C1 segment of cervical spinal cord (tissue), 14 donors: Measurements from ENCODE around the gene LYPD3.

Source experiments
- DNase-seq, 14 donors: peaks; one replicate each; lab custom pipeline; 2025; lab: John Stamatoyannopoulos, UW

Gene LYPD3

DNA sequence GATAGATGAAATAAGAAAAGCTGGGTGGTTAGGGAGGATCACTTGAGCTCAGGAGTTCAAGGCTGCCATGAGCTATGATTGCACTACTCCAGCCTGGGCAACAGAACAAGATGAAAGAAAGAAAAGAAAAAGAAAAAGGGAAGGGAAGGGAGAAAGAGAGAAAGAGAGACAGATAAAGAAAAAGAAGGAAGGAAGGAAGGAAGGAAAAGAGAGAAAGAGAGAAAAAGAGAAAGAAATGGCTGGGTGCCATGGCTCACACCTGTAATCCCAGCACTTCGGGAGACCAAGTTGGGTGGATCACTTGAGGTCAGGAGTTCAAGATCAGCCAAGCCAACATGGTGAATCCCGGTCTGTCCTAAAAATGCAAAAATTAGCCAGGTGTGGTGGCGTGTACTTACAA, 29.6 kb downstream of the LYPD3 start:
- DNase-seq = no peak

DNA sequence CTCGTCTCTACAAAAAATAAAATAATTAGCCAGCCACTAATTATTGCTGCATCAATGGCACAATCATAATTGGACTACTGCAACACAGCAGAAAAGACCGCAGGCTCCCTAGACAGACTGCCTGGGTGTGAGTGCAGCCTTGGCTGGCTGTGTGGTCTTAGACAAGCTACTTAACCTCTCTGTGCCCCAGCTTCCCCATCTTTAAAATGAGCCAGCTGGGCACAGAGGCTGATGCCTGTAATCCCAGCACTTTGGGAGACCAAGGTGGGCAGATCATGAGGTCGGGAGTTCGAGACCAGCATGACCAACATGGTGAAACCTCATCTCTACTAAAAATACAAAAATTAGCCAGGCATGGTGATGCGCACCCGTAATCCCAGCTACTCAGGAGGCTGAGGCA, 31.7 kb downstream of the LYPD3 start:
- no peak for DNase-seq

DNA sequence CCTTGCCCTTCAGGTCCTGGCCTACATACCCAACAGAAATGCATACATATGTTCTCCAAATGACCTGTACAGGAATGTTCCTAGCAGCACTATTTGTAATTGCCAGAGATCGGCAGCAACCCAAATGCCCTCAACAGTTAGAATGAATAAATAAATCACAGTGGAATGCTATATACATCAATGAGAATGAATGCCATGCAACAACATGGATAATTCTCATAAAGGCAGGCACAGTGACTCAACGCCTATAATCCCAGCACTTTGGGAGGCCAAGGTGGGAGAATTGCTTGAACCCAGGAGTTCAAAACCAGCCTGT, 32.1 kb downstream of the LYPD3 start:
- DNase-seq = no peak

DNA sequence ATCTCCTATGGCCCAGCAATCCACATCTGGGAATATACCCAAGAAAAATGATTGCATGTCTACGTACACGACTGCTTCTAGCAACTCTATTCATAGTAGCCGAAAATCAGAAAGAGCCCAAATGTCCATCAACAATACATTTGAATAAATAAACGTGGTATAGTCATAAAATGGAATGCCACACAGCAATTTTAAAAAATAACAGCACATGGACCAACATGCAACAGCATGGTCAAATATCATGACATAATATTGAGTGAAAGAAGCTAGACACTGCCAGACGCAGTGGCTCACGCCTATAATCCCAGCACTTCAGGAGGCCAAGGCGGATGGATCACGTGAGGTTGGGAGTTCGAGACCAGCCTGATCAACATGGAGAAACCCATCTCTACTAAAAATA, 34.4 kb downstream of the LYPD3 start:
- no peak for DNase-seq

DNA sequence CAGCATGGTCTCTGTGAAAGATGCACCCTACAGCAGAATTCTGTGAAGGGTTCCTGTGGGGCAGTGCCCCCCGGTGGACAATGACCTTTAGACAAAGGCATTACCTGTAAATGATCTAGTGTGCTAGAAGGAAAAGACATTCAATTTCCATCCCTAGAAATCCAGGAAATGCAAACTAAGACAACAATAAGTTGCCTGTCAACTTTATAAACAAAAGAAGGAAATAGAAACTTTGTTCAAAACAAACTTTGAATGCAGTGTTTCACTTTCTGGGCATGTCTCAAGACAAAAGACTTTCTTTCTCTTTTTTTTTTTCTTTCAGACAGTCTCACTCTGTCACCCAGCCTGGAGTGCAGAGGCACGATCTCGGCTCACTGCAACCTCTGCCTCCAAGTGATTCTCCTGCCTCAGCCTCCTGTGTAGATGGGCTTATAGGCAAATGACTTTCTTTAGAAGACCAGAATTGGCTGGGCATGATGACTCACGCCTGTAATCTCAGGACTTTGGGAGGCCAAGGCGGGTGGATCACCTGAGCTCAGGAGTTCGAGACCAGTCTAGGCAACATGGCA, 35.2 kb downstream of the LYPD3 start:
- DNase-seq = no peak

DNA sequence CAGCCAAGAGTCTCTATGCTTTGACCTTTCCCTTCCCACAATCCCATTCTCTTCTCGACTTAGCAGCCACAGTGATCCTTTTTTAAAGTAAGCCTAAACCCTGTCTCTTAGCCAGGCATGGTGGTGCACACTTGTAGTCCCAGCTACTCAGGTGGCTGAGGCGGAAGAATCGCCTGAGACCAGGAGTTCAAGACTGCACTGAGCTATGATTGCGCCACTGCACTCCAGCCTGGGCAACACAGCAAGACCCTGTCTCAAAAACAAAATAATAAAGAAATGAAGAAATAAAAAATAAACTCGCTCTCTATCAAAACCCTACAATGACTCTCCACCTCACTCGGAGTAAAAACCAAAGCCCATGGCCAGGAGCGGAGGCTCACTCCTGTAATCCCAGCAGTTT, 36.0 kb downstream of the LYPD3 start:
- no peak for DNase-seq

DNA sequence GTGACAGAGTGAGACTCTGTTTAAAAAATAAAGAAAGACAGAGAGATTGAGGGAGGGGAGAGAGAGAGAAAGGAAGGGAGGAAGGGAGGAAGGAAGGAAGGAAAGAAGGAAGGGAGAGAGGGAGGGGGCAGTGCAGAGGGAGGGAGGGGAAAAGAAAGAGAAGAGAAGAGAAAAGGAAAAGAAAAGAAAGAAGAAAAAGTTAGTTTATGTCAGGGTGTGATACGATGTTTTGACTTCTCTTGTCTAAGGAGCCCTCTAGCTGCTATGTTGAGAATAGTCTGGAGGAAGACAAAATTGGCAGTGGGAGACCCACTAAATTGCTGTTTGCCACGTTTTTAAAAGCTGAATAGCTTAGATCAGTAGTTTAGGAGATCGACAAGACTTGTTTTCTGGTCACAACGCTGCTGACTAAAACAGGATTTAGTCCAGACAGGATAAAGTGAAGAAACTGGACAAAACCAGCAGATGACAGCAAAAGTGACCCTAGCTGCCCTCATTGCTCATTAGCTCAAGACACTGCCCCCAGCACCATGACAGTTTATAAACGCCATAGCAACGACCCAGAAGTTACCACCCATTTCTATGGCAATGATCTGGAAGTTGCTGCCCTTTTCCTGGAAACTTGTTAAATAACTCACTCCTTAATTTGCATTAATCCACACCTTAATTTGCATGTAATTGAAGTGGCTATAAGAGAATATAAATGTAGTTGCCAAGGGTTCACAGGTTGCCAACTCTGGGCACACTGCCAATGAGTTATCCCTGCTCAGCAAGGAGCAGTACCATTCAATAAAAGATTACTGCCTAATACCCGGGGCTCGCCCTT, 39.6 kb downstream of the LYPD3 start:
- DNase-seq = no peak

DNA sequence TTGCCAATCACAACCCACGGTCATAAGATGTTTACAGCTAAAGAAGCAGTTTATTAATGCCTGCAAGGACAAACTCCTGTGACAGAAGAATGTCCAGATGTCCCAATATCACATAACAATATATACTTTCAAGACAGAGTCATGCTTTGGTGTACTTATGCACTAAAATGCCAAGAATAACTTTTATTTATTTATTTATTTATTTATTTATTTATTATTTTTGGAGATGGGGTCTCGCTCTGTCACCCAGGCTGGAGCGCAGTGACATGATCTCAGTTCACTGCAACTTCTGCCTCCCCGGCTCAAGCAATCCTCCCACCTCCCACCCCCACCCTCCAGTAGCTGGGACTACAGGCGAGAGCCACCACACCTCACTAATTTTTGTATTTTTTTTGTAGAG, 41.6 kb downstream of the LYPD3 start:
- DNase-seq = no peak

DNA sequence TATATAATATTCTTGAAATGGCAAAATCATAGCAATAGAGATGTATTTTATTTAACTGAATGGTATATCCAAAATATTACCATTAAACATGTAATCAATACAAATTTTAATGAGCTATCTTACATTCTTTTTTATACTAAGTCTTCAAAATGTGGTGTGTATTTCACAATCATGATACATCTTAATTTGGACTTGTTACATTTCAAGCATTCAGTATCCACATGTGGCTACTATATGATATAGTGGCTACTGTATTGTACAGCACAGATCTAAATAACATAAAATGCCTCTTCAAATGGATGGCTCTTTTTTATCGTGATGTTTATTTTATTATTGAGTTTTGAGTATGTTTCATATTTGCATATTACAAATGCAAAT, 42.7 kb downstream of the LYPD3 start:
- DNase-seq = no peak

DNA sequence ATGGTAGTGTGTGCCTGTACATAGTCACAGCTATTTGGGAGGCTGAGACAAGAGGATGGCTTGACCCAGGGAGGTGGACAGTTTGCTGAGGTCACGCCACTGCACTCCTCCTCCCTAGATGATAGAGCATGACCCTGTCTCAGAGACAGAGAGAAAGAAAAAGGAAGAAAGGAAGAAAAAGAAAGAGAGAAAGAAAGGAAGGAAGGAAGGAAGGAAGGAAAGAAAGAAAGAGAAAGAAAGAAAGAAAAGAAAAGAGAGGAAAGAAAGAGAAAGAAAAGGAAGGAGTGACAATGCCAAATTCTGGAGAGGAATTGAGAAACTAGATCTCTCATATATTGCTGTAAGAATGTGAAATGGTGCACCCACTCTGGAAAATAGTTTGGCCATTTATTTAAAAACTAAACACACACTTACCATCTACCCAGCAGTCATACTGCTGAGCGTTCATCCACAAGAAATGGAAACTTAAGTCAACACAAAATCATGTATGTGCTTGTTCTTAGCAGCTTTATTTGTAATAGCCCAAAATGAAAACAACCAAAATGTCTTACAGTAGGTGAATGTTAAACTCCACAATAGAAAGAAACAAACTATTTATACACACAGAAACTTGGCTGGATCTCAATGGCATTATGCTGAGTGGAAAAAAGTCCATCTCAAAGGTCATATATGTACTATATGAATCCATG, 43.3 kb downstream of the LYPD3 start:
- no peak for DNase-seq

DNA sequence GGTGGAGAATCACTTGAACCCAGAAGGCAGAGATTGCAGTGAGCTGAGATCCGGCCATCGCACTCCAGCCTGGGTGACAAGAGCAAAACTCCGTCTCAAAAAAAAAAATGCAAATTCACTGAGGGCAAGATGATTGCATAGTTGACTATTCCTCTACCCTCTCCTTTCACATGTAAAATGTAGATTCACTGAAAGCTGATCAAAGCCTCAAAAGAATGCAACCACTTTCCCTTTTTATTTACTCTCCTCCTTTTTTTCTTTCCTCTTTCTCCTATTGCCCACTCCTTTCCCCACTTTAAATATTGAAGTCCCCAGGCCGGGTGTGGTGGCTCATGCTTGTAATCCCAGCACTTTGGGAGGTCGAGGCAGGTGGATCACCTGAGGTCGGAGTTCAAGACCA, 44.5 kb downstream of the LYPD3 start:
- no peak for DNase-seq

DNA sequence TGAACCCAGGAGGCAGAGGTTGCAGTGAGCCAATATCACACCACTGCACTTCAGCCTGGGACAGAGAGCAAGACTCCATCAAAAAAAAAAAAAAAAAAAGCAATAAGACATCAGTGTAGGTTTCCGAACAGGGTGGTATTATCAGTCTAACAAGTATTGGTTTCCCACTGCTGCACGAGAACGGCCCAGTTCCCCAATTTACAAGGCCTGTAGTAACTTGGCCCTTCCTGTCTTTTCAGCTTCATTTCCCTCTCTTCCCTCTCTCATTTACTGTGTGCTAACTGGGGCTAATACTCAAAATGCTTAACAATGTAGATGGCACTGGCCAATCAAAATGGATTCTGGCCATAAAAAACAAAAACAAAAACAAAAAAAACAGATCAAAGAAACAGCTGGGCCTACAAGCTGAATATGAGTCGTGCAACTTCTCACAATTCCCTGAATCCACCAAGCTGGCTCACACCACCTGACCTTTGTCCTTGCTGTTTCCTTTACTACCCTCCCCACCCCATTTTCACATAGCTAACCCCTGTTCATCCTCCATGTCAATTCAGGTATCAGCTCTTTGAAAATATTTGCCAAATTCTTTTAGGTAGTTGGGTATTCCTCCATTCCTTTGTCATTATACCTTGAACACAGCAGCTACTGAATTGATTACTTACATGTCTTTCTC, 48.3 kb downstream of the LYPD3 start:
- no peak for DNase-seq

DNA sequence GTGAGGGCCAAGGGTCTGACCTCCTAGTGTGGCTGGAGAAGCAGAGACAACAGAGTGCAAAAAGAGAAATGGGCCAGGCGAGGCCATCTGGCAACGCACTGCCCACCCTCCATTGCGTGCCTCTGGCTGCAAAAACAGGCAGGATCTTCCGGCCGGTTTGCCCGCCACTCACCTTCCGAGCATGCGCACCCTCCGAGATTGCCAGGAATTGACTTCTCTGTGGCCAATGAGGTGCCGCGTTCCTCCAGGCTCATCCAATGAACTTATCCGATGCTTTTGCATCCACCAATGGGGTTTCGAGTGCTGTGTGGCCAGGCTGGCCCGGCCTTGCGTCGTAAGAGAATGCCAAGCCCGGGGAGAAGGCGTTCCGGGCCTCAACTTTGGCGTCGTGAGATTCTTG, 50.9 kb downstream of the LYPD3 start, which contains the start of gene TEX101:
TEX101 (plus strand) TSS at position 337 of the 400 bp plus-strand sequence. CDS start 1,030 bp downstream, outside the sequence.
- no peak for DNase-seq

DNA sequence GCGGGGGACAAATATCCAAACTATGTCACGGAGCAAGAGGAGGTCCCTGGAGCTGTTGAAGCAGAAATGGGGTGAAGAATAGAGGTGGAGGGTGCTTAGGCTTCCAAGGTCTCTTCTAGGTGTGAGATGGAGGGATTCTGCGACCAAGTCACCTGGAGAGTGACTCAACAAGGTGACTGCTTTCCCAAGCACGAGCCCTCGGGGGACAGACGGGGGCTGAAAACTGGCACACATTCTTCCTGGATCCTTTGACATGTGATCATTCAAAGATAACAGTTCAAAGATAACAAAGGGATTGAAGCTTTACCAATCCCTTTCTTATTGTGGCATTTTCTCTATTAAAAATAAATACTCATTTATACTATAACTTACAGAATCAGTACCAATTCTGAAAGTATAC, 53.0 kb downstream of the LYPD3 start:
- DNase-seq = no peak
